CD14-positive monocyte (primary cell): ENCODE measurements around the gene ESRRB. TPM values are rescaled to one million over a fixed set of nuclear protein-coding genes. Genes with fewer than 3 reads are reported as not detected.
A peak's percentile ranks its signal among the peaks of the same experiment; 100 is the strongest.

Experiments used
- DNase-seq, 3 donors: peaks; one replicate each; pipeline ENCODE4 v3.0.0-alpha.2; 2011 to 2022
- H2AFZ ChIP-seq: 2 replicates; pipeline ENCODE4 v1.6.0; 2012; ENCODE audit warnings: mild to moderate bottlenecking, low read depth, low read length, inconsistent platforms; ENCODE audit not compliant: insufficient read depth, poor library complexity, severe bottlenecking
- H3K27ac ChIP-seq, 2 donors: 1 replicate in 1 of 2; 2 replicates in 1 of 2; pipeline ENCODE4 v1.5.1; 2012 to 2013; ENCODE audit warnings: low read length in 2 of 2, control low read depth in 1 of 2, inconsistent platforms in 1 of 2, low read depth in 1 of 2, mild to moderate bottlenecking in 1 of 2
- H3K27me3 ChIP-seq, 2 donors: one replicate each; pipeline versions ENCODE4 v1.6.0 to v1.6.1; 2011 to 2013; ENCODE audit warnings: low read length in 2 of 2; ENCODE audit not compliant: control insufficient read depth in 2 of 2, insufficient read depth in 2 of 2
- H3K36me3 ChIP-seq, 2 donors: replicated peaks in 1 of 2; 1 replicate in 1 of 2; 2 replicates in 1 of 2; pipeline versions ENCODE4 v1.5.1 to v1.6.1; 2012 to 2013; ENCODE audit warnings: low read length in 2 of 2, control low read depth in 1 of 2, inconsistent platforms in 1 of 2, mild to moderate bottlenecking in 1 of 2; ENCODE audit not compliant: insufficient read depth in 2 of 2, control insufficient read depth in 1 of 2
- H3K4me1 ChIP-seq, 2 donors: 1 replicate in 1 of 2; 2 replicates in 1 of 2; pipeline versions ENCODE4 v1.5.1 to v1.6.1; 2012 to 2013; ENCODE audit warnings: low read length in 2 of 2, control low read depth in 1 of 2, inconsistent platforms in 1 of 2, mild to moderate bottlenecking in 1 of 2, moderate library complexity in 1 of 2; ENCODE audit not compliant: insufficient read depth in 2 of 2, control insufficient read depth in 1 of 2
- H3K4me2 ChIP-seq: replicated peaks from 2 replicates; pipeline ENCODE3; 2012; ENCODE audit warnings: low read length, moderate library complexity, mild to moderate bottlenecking; ENCODE audit not compliant: poor library complexity, severe bottlenecking; ENCODE audit errors: extremely low read depth
- H3K4me3 ChIP-seq, 3 experiments: fragments of 200-600 bp in 1 of 3; sonication (generic) in 1 of 3; replicated peaks in 1 of 3; 1 replicate in 2 of 3; 2 replicates in 1 of 3; pipeline ENCODE4 v1.5.1; 2011 to 2013; ENCODE audit warnings: low read length in 3 of 3, mild to moderate bottlenecking in 3 of 3, control low read depth in 2 of 3, low read depth in 2 of 3, inconsistent platforms in 1 of 3, moderate library complexity in 1 of 3
- H3K79me2 ChIP-seq: 2 replicates; pipeline ENCODE4 v1.6.0; 2012; ENCODE audit warnings: mild to moderate bottlenecking, control low read depth, inconsistent platforms, low read length, moderate library complexity; ENCODE audit not compliant: insufficient read depth
- H3K9ac ChIP-seq: 2 replicates; pipeline ENCODE4 v1.6.0; 2017; ENCODE audit warnings: low read length, mild to moderate bottlenecking; ENCODE audit not compliant: insufficient read depth, poor library complexity, severe bottlenecking
- H3K9me3 ChIP-seq, 2 donors: replicated peaks in 1 of 2; 1 replicate in 1 of 2; 2 replicates in 1 of 2; pipeline versions ENCODE4 v1.5.1 to v1.6.1; 2012 to 2013; ENCODE audit warnings: low read length in 2 of 2, control low read depth in 1 of 2; ENCODE audit not compliant: control insufficient read depth in 1 of 2, insufficient read depth in 1 of 2
- H4K20me1 ChIP-seq: 2 replicates; pipeline ENCODE4 v1.6.0; 2012; ENCODE audit warnings: mild to moderate bottlenecking, low read length, control low read depth, moderate library complexity; ENCODE audit not compliant: insufficient read depth
- H3K27ac Mint-ChIP-seq, 7 donors: one replicate each; pipeline ENCODE4 v1.8.0; 2020; ENCODE audit warnings: mild to moderate bottlenecking in 7 of 7, mixed read lengths in 7 of 7, moderate library complexity in 6 of 7, inconsistent platforms in 2 of 7
- H3K27me3 Mint-ChIP-seq, 3 donors: one replicate each; pipeline ENCODE4 v1.8.0; 2021 to 2022; ENCODE audit warnings: low read depth in 3 of 3, mild to moderate bottlenecking in 3 of 3, mixed read lengths in 3 of 3, moderate library complexity in 3 of 3, inconsistent platforms in 1 of 3
- H3K36me3 Mint-ChIP-seq, 2 donors: one replicate each; pipeline ENCODE4 v1.8.0; 2020; ENCODE audit warnings: mixed read lengths in 2 of 2, inconsistent platforms in 1 of 2, mild to moderate bottlenecking in 1 of 2
- H3K4me1 Mint-ChIP-seq: one replicate; pipeline ENCODE4 v1.8.0; 2020; ENCODE audit warnings: mild to moderate bottlenecking, mixed read lengths
- H3K4me3 Mint-ChIP-seq, 2 donors: one replicate each; pipeline ENCODE4 v1.8.0; 2020; ENCODE audit warnings: mild to moderate bottlenecking in 2 of 2, mixed read lengths in 2 of 2, moderate library complexity in 1 of 2
- H3K9me3 Mint-ChIP-seq, 7 donors: one replicate each; pipeline ENCODE4 v1.8.0; 2020 to 2022; ENCODE audit warnings: mixed read lengths in 7 of 7, mild to moderate bottlenecking in 6 of 7, moderate library complexity in 6 of 7, inconsistent platforms in 2 of 7
- CTCF ChIP-seq: fragments of 200-600 bp; IDR thresholded peaks from one replicate; pipeline ENCODE4 v1.8.0; 2022; ENCODE audit warnings: antibody characterized with exemption, mild to moderate bottlenecking
- WGBS: methylation state at CpG from one replicate; pipeline ENCODE4 v1.1.5; 2013; ENCODE audit warnings: missing lambda C conversion rate; ENCODE audit not compliant: insufficient coverage; 5-methylcytosine and 5-hydroxymethylcytosine counted together
- intact Hi-C, 2 donors: fragments of 100-400 bp; cut with micrococcal nuclease; formaldehyde crosslinking; loops; one replicate each; pipeline versions ENCODE4 v1.15.0 to v1.15.1; 2023
- polyA plus RNA-seq, 3 donors: library from polyadenylated mRNA; depleted of rRNA in 1 of 3; unstranded in 2 of 3; stranded (reverse) in 1 of 3; fragments of 300-500 nt in 2 of 3; fragments of >200 nt in 1 of 3; fragmentation: Illumina TruSeq in 2 of 3; gene quantifications; 1 replicate in 2 of 3; 2 replicates in 1 of 3; pipeline ENCODE4 v1.2.3, GENCODE V29; 2012 to 2021

The ESRRB gene
- polyA plus RNA-seq, 3 donors, result 0.03 TPM; not detected in 2

DNA sequence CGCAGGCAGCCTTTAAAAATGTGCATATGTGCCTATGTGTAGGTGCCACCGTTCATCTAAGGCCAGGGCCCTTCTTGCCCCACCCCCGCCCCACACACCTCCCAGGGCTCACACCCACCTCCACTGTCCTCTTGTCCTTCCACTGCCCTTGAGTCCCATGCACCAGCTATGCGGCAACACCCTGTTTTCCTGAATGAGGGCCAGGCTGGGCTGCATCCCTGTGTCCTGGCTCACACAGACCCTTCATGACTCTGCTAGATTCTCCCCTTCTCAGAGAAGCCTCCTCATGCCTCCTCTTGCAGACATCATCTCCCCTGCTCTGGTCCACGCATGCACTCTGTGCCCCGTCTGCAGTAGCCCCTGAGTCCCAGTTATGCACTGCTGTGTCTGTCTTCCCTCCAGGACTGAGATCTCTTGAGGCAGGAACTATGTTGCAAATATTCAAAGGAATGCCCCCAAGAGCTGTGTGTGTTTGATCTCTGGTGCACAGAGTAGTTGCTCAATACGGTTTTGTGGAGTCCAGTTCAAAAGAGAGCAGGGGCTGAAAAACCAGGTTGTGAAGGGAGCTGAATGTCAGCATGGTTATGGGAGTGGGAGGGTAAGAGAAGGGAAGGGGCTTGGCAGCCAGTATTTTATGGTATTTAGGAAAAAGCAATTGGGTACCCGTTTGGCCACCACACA, 47.3 kb upstream of the ESRRB start:
- peak overlapping the region in 1 of 2 donors; percentile 57 for H3K4me3 Mint-ChIP-seq

More for the DNA sequence above, 47.3 kb upstream of the ESRRB start:
- TF ChIP-seq CTCF, result no peak
- Histone ChIP-seq H3K79me2 (no peaks in the 10 kb centered on the region), H3K27ac (no peak overlapping the region), H3K4me2 (no peak overlapping the region), H4K20me1 (no peaks in the 10 kb centered on the region), H3K27me3 (peaks cover 13 to 36% of the 10 kb centered on the region in 2 donors), H3K4me1 (no peaks in the 10 kb centered on the region), H3K9ac (no peak overlapping the region), H3K36me3 (no peaks in the 10 kb centered on the region), H2AFZ (no peak overlapping the region), H3K4me3 (no peak overlapping the region), H3K9me3 (peaks cover 0 to 12% of the 10 kb centered on the region in 2 donors)
- 87% methylated on average over 5 of the region's 8 CpGs for WGBS
- no peak for DNase-seq
- peaks cover 43 to 55% (median 44%) of the 10 kb centered on the region in 3 donors for H3K27me3 Mint-ChIP-seq
- intact Hi-C loops, result no loop called here
- H3K4me1 Mint-ChIP-seq, result peaks cover 1% of the 10 kb centered on the region
- peaks cover 0 to 6% (median 0%) of the 10 kb centered on the region in 7 donors for H3K9me3 Mint-ChIP-seq
- H3K27ac Mint-ChIP-seq, result no peak overlapping the region
- no peaks in the 10 kb centered on the region for H3K36me3 Mint-ChIP-seq
